Stimulated activated CD8-positive, alpha-beta memory T cell treated with anti-CD3 and anti-CD28 coated beads, Interleukin-15, amount 100 ng/mL, for 1 hour (primary cell): ENCODE results near the gene MEGF10.
"Not testable (repeated sequence)": the region's sequence is repeated elsewhere in the genome, so short reads cannot be mapped to it uniquely, and the experiment has no call there.

Source experiments
- DNase-seq: peaks from one replicate; pipeline ENCODE4 v3.0.0-alpha.2; 2020; ENCODE audit warnings: low read depth

The MEGF10 gene

DNA sequence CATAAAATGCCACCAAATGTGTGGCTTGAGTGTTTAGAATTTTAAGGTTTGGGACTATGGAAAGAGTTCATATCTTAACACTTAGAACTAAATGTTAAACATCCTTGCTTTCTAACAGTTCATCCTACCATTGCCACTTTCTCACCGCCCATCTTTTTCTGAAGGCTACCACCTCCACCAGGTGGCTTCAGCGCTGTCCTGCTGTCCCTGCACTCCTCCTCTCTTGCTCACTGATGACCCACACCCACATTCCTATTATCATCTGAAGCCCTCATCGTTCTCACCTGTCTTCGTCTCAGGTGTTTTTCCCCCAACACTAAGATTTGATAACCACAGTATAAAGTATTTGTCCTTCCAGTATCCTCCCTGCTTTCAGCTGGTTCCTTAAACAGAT, 7.4 kb downstream of the MEGF10 start:
- no peak for DNase-seq

GRCh38 chr5:127298656-127299055, 8.1 kb downstream of the MEGF10 start:
- no peak for DNase-seq

DNA sequence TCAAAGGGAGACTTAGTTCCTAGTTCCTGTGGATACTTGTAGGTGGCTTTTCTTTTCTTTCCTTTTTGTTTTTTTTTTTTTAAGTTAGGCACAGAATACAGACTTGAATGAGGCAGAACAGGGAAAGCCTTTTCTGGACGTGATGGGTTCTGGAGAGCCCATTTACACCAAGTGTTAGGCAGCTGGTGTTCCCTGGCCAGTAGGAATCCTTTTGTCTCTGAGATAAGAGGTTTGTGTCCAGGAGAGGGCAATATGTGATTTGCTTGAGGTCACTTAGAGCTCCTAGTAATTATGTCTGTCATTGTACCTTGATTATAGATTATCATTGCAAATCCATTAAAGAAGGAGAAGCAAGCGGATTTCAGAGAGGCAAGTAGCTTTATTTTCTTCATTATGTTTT, 9.1 kb downstream of the MEGF10 start:
- DNase-seq, result no peak

- no peak for DNase-seq
Measured at GRCh38 chr5:127302509-127302908, 11.9 kb downstream of the MEGF10 start.

DNA sequence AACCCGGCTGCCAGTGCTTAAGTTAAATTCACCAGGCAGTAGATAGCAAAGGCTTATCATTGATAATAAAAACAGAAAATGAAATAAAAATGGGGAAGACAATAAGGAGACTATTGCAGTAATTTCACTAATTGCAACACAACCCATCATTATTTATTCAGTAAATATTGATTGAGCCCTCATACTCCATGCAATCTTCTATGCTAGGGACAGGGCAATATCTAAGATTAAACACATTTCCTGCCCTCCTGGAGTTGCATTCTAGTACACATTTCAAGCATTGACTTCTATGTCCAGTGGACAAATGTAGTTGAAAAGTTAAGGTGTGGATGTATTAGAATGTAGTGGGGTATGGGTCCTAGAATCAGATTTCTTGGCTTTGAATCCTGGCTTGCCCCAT, 12.8 kb downstream of the MEGF10 start:
- DNase-seq, result no peak

DNA sequence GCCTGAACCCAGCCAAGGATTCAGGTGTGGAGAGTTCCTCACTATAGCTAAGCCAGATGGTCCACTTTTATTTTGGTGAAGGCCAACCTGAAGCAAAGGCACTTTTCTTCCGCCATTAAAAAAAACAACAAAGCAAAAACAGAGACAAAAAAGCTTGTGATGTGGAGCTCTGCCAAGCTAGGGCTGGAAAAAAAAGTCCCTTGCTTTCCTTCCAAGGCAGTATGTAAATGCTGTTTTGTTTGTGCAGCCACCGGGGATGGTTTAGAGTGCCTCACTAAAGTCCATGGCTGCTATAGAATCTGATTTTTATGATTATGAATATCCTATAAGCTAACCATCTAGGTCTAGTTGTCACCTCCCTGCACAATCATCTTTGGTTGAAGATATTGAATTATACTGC, 14.9 kb downstream of the MEGF10 start:
- no peak for DNase-seq

- DNase-seq, result no peak
Measured at GRCh38 chr5:127306036-127306435, 15.4 kb downstream of the MEGF10 start.

- DNase-seq, result no peak
Measured at GRCh38 chr5:127306647-127307046, 16.1 kb downstream of the MEGF10 start.

- DNase-seq, result no peak
Measured at GRCh38 chr5:127307868-127308267, 17.3 kb downstream of the MEGF10 start.

DNA sequence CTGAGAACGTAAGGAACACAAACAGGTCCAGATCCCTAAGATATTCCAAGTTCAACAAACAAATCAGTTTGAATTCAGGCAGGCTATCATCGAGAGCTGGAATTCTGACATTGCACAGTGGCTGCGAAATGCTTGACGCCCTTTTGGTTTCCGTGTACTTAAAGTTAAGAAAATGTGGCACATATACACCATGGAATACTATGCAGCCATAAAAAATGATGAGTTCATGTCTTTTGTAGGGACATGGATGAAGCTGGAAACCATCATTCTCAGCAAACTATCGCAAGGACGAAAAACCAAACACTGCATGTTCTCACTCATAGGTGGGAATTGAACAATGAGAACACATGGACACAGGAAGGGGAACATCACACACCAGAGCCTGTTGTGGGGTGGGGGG, 17.7 kb downstream of the MEGF10 start:
- DNase-seq, result not testable (repeated sequence)

- DNase-seq, result no peak
Measured at GRCh38 chr5:127308945-127309344, 18.3 kb downstream of the MEGF10 start.

DNA sequence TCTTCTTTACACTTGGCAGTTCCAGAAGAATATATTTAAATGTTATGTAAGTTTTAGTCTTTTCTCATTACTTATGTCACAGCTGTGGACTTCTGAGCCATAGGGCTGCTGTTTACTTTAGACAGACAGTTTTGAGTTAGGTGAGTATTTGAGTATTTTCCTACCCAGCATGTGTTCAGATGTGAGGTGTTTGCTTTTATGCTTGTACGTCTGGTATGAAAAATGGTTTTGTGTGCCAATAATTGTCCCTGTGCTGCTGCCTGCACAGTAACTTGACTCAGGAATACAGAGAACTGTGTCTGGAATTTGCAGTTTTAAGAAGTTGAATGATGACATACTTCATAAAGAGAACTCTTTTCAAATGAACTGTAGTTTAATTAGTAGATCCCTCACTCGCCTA, 20.8 kb downstream of the MEGF10 start:
- DNase-seq, result no peak

- no peak for DNase-seq
Measured at GRCh38 chr5:127311781-127312525, 21.4 kb downstream of the MEGF10 start.

- DNase-seq, result no peak
Measured at GRCh38 chr5:127313379-127313778, 22.8 kb downstream of the MEGF10 start.

DNA sequence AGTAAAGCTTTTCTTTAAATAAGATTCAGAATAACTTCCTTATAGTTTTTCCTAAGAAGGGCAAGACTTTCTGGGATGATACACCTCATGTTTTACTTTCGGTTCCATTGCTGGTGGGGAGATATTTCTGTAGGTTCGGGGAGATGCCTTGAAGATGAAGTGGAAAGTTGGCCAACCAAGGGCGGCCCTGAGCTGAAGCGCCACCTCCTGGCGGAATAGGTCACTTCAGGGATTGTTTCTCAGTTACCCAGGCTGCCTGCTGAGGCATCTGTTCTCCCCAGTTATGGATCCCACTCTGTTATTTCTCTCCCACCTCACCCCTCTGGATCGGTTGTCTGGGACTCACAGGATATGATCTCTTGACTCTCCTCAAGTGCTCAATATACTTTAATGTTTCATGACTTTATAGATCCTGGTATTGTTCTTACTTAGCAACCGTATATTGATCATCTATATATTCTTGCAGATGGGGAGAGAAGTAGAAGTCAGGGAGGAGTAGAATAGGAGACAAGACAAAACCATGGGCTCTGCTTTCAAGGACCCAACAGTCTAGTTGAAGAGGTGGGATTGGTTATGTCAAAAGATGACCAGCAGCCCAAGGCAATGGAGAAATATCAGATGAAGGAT, 23.4 kb downstream of the MEGF10 start:
- DNase-seq, result peak; percentile 44

- DNase-seq, result no peak
Measured at GRCh38 chr5:127316011-127316410, 25.4 kb downstream of the MEGF10 start.

DNA sequence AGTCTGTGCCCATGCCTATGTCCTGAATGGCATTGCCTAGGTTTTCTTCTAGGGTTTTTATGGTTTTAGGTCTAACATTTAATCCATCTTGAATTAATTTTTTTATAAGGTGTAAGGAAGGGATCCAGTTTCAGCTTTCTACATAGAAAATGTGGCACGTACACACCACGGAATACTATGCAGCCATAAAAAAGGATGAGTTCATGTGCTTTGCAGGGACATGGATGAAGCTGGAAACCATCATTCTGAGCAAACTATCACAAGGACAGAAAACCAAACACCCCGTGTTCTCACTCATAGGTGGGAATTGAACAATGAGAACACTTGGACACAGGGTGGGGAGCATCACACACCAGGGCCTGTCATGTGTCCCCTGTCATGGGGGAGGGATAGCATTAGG, 26.8 kb downstream of the MEGF10 start:
- DNase-seq, result not testable (repeated sequence)

GRCh38 chr5:127320032-127320965, 29.7 kb downstream of the MEGF10 start:
- no peak for DNase-seq

DNA sequence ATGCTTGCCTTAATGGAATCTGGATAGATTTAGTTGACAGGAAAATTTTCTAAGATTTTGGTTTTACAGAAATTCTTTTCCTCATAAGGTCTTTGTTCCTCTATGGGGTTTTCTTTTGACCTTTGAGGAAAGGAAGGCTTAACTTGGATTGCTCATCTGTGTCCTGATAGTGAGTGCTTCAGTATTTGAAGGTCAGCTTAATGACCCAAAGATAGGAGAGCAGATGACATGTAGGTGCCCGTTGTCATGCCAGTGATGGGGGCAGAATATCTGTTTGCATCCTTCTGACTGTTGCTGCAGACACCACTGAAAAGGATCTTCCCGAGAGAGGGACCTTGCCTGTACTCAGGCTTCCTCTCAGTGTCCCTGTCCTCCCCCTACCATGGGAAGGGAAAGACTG, 30.9 kb downstream of the MEGF10 start:
- no peak for DNase-seq

- no peak for DNase-seq
Measured at GRCh38 chr5:127322403-127322802, 31.8 kb downstream of the MEGF10 start.

DNA sequence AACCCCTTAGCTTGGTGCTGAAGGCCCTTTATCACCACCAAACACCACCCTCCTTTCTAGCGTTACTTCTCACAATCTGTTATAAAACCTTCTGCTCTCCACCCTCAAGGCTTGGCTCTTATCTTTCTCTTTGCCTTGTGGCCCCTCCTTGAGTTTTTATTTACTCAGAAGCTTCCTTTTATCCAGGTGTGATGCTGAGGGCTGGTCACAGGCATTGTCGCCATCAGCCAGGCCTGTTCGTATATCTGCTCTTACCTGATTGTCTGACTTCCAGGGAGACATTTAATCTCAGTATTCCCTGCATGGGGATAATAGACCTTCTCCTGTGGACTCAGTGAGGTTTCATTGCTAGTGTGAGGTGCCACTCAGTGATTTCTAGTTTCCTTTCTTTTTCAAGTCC, 34.2 kb downstream of the MEGF10 start:
- no peak for DNase-seq

DNA sequence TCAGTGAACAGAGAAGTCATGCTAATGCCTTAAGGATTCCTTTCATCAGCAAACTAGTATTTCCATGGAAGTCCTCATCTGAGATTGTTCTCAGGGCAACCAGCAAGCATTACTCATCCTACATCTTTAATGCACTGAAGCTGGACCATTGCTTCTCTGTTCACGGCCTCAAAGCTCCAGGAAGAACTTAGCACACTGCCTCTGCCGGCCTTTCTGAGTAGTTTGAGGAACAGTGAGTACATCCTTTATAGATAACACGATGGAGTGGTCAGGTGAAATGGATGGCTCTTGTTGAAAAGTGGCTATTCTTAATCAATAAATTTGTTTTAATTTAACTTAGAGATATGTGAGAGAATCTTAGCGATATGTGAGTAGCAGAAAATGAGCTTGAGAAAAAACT, 35.8 kb downstream of the MEGF10 start:
- no peak for DNase-seq
